PFSK-1 (cell line): ENCODE data around the gene TRRAP.

Experiments
- FOXP2 ChIP-seq: optimal IDR thresholded peaks from 2 replicates; pipeline ENCODE3; 2011; ENCODE audit warnings: borderline replicate concordance, control low read depth, inconsistent platforms; ENCODE audit not compliant: insufficient read depth; ENCODE audit errors: extremely low read length, extremely low read depth
- POLR2AphosphoS5 ChIP-seq: IDR thresholded peaks from 2 replicates; pipeline ENCODE4 v1.6.1; 2012; ENCODE audit warnings: low read depth, mild to moderate bottlenecking, control low read depth, low read length, moderate library complexity
- REST ChIP-seq, 2 experiments: IDR thresholded peaks; 2 replicates each; pipeline versions ENCODE4 v1.6.1 to v1.8.0; 2011 to 2012; ENCODE audit warnings: low read depth in 2 of 2, low read length in 2 of 2, control low read depth in 1 of 2, inconsistent platforms in 1 of 2, mild to moderate bottlenecking in 1 of 2, moderate library complexity in 1 of 2; ENCODE audit not compliant: insufficient read depth in 1 of 2
- SIN3A ChIP-seq: IDR thresholded peaks from 2 replicates; pipeline ENCODE4 v1.6.1; 2012; ENCODE audit warnings: mild to moderate bottlenecking, low read length, moderate library complexity, borderline replicate concordance; ENCODE audit not compliant: insufficient read depth
- TAF1 ChIP-seq: IDR thresholded peaks from 2 replicates; pipeline ENCODE4 v1.6.1; 2012; ENCODE audit warnings: low read length, control low read depth, borderline replicate concordance; ENCODE audit not compliant: insufficient read depth

TRRAP gene

GRCh38 chr7:99040104-99040958 lies 162.0 kb downstream of the TRRAP start:
- TF ChIP-seq REST (IDR thresholded peaks at IDR 0.05; ENCODE audit: insufficient read depth in 1 of 2, low read depth in 2 of 2, low read length in 2 of 2) = no peak
- TF ChIP-seq TAF1 = no peak
- no peak for TF ChIP-seq FOXP2
- TF ChIP-seq SIN3A = no peak
- TF ChIP-seq POLR2AphosphoS5 = no peak

DNA sequence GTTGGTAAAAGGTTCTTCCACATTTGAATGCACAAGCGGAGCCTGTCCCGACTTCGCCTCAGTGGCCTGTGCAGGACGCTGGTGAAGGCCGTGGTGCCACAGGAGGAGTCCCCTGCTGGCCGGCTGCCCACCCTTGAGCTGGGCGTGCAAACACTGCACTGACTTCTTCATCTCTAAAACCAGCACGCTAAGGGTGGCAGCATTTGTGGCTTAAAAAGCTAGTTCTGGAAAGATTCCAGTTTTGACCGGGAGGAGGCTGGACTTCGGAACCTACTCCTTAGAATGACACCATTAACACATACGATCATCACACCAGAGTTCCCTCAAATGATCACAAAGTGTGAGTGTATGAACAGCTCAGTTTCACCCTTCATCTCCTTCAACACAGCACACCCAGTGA lies 163.2 kb downstream of the TRRAP start:
- TF ChIP-seq FOXP2 = no peak
- TF ChIP-seq REST (IDR thresholded peaks at IDR 0.05; ENCODE audit: insufficient read depth in 1 of 2, low read depth in 2 of 2, low read length in 2 of 2) = no peak
- no peak for TF ChIP-seq POLR2AphosphoS5

- TF ChIP-seq REST (IDR thresholded peaks at IDR 0.05; ENCODE audit: insufficient read depth in 1 of 2, low read depth in 2 of 2, low read length in 2 of 2) (no peak), POLR2AphosphoS5 (no peak), SIN3A (no peak), TAF1 (no peak), FOXP2 (no peak)
Observed at GRCh38 chr7:99042957-99043356, 164.6 kb downstream of the TRRAP start.

- TF ChIP-seq TAF1 (no peak), SIN3A (no peak), POLR2AphosphoS5 (no peak), FOXP2 (no peak), REST (IDR thresholded peaks at IDR 0.05; ENCODE audit: insufficient read depth in 1 of 2, low read depth in 2 of 2, low read length in 2 of 2) (no peak)
Observed at GRCh38 chr7:99046722-99047121, 168.4 kb downstream of the TRRAP start.

DNA sequence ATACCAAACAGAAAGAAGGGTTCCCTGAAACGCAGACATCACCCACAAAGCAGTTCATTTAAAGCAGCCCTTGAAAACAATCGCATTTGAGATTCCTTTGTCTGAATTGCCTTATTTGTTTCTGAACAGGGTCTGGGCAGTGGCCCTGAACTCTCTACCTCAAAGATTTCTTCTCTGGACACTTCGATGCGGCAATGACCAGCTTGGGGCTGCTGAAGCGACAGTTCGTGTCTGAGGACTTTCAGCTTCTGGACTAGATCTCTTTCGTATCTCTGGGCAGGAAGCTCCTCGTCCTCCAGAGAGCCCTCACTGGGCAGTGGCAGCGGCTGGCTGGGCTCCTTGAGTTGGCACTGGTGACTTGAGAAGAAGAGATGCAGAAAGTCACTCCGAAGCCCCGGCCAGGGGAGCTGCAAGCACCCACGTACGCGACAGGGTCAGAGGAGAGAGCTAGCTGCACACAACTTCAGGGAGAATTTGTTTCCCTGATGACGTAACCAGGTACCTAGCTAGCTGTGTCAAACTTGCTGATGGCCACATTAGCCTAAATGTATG lies 169.3 kb downstream of the TRRAP start:
- TF ChIP-seq FOXP2 (no peak), SIN3A (no peak), TAF1 (no peak), POLR2AphosphoS5 (no peak), REST (IDR thresholded peaks at IDR 0.05; ENCODE audit: insufficient read depth in 1 of 2, low read depth in 2 of 2, low read length in 2 of 2) (no peak)
